RPMI8226 (cell line): ENCODE measurements around the gene MIA2.
A peak's percentile ranks its signal among the peaks of the same experiment; 100 is the strongest.
"Not testable (repeated sequence)": the region's sequence is repeated elsewhere in the genome, so short reads cannot be mapped to it uniquely, and the experiment has no call there.

ENCODE experiments used
- DNase-seq: peaks from one replicate; pipeline ENCODE4 v3.0.0-alpha.2; 2015

MIA2 gene, protein sequence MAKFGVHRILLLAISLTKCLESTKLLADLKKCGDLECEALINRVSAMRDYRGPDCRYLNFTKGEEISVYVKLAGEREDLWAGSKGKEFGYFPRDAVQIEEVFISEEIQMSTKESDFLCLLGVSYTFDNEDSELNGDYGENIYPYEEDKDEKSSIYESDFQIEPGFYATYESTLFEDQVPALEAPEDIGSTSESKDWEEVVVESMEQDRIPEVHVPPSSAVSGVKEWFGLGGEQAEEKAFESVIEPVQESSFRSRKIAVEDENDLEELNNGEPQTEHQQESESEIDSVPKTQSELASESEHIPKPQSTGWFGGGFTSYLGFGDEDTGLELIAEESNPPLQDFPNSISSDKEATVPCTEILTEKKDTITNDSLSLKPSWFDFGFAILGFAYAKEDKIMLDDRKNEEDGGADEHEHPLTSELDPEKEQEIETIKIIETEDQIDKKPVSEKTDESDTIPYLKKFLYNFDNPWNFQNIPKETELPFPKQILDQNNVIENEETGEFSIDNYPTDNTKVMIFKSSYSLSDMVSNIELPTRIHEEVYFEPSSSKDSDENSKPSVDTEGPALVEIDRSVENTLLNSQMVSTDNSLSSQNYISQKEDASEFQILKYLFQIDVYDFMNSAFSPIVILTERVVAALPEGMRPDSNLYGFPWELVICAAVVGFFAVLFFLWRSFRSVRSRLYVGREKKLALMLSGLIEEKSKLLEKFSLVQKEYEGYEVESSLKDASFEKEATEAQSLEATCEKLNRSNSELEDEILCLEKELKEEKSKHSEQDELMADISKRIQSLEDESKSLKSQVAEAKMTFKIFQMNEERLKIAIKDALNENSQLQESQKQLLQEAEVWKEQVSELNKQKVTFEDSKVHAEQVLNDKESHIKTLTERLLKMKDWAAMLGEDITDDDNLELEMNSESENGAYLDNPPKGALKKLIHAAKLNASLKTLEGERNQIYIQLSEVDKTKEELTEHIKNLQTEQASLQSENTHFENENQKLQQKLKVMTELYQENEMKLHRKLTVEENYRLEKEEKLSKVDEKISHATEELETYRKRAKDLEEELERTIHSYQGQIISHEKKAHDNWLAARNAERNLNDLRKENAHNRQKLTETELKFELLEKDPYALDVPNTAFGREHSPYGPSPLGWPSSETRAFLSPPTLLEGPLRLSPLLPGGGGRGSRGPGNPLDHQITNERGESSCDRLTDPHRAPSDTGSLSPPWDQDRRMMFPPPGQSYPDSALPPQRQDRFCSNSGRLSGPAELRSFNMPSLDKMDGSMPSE (N-terminal part only)

DNA sequence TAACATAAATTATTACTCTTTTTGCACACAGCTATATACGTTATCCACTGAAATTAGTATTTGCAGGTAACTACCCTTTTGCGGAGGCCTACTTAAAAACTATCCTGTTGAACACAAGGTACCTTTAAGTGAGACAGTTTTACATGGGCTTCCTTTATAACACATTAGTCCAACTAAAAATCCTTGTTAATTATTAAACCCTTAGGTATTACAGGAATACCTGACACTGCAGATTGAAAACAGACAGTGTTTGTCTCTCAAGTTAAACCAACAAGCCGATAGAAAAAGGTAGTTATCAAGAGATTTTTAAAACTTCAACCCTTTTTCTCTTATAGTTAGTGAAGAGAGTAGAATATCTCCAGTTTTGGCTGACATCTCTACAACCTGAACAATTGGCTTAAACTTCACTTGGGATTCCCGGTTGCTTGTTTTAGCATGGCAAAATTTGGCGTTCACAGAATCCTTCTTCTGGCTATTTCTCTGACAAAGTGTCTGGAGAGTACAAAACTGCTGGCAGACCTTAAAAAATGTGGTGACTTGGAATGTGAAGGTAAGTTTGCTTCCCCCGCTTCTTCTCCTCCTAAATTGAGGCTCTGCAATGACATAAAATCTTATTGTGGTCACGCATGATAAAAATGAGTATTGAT lies at the start of gene MIA2:
Gene MIA2 (plus strand): TSS at position 236 of the 647 bp plus-strand sequence. CDS start 200 bp downstream, at position 436.
- no peak for DNase-seq

DNA sequence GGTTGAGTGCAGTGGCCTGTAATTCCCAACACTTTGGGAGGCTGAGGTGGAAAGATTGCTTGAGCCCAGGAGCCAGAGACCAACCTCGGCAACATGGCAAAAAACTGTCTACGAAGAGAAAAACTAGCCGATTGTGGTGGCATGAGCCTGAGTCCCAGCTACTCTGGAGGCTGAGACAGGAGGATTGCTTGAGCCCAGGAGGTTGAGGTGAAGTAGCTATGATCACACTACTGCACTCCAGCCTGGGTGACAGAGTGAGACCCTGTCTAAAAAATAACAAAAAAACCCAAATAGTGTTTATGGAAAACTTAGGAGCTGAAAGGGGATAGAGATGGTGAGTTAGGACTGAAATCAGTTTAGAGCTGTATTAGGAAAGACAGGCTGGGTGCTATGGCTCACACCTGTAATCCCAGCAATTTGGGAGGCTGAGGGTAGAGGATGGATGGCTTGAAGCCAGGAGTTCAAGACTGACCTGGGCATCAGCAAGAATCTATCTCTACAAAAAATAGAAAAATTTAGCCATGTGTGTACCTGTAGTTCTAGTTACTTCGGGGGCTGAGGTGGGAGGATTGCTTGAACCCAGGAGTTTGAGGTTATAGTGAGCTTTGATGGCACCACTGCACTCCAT lies 49.0 kb upstream of the MIA2 start:
- no peak for DNase-seq

GRCh38 chr14:39185256-39186049 lies 48.3 kb upstream of the MIA2 start:
- DNase-seq: no peak

- no peak for DNase-seq
Observed at GRCh38 chr14:39186941-39187525, 46.7 kb upstream of the MIA2 start.

GRCh38 chr14:39203659-39204606 lies 29.8 kb upstream of the MIA2 start:
- DNase-seq: no peak

GRCh38 chr14:39207430-39207829 lies 26.3 kb upstream of the MIA2 start:
- not testable (repeated sequence) for DNase-seq

GRCh38 chr14:39211109-39211741 lies 22.5 kb upstream of the MIA2 start:
- no peak for DNase-seq

GRCh38 chr14:39212034-39212433 lies 21.7 kb upstream of the MIA2 start:
- no peak for DNase-seq

- no peak for DNase-seq
Observed at GRCh38 chr14:39212693-39213092, 21.0 kb upstream of the MIA2 start.

DNA sequence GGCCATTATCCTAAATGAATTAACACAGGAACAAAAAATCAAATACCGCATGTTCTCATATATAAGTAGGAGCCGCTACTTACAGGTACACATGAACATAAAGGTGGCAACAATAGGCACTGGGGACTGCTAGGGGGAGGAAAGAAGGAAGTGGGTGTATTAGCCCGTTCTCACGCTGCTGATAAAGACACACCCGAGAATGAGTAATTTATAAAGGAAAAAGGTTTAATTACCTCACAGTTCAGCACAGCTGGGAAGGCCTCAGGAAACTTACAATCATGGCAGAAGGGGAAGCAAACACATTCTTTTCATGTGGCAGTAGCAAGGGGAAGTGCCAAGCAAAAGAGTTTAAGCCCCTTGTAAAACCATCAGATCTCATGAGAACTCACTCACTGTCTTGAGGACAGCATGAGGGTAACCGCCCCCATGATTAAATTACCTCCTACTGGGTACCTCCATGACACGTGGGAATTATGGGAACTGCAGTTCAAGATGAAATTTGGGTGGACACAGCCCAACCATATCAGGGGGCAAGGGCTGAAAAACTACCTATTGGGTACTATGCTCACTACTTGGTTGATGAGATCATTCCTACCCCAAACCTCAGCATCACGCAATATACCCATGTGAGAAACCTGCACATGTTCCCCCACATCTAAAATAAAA lies 16.4 kb upstream of the MIA2 start:
- DNase-seq: no peak

DNA sequence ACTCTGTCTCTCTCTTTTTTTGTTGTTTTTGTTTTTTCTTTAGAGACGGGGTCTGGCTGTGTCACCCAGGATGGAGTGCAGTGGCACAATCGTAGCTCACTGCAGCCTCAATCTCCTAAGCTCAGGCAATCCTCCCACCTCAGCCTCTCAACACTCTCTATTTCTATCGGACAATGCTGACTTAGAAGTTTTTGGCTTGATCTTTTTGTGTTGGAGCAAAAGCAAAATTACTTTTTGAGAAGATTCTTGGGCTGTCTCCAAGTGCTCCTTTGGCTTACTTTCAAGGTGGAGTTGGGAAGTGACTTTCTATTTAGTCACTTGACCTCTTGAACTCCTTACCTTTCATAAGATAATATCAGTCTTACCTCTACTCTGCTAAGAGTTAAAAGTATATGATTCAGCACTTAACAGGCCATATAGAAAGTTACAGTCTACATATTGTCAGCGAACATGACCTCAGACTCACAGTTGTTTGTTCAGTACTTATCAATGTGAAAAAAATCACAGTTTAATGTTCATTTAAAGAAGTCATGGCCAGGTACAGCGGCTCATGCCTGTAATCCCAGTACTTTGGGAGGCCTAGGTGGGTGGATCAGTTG lies 15.4 kb upstream of the MIA2 start:
- DNase-seq: peak; percentile 80

DNA sequence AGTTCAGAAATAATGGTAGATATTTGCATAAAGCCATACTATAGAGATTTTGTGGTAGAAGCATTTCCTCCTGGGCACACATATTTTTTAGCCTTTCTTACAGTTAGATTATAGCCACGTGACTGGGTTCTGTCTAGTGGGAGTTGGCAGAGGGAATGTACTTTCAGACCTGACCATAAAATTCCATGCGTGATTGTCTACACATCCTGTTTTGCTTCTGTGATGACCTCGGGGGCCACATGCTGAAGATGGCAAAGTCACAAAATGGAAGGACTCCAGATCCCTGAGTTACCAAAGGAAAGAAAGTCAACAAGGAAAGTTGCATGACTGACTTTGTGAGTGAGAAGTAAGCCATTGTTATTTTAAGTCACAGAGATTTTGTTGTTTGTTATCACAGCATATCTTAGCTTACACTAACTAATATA lies 14.6 kb upstream of the MIA2 start:
- DNase-seq: peak; percentile 12

GRCh38 chr14:39220473-39220872 lies 13.2 kb upstream of the MIA2 start:
- DNase-seq: not testable (repeated sequence)

- no peak for DNase-seq
Observed at GRCh38 chr14:39228044-39228443, 5.7 kb upstream of the MIA2 start.

- no peak for DNase-seq
Observed at GRCh38 chr14:39228509-39229221, 5.0 kb upstream of the MIA2 start.

DNA sequence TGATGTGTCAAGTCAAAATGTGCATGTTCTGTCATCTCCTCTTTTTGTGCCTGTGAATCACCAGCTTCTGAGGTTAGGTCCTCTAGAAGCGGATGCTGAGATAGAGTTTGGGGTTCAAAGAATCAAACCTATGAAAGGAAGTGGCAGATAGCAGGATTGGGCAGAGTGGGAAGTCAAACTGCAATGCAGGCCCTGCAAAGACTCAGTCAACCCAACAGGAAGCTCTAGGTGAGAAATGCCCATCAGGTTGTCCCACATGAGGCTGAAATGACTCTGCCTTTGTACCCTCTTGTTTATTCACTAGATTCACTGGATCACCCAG lies 4.5 kb upstream of the MIA2 start:
- no peak for DNase-seq

- DNase-seq: no peak
Observed at GRCh38 chr14:39229601-39230110, 4.1 kb upstream of the MIA2 start.
